Measurements from ENCODE around the gene NCSTN.

DNA sequence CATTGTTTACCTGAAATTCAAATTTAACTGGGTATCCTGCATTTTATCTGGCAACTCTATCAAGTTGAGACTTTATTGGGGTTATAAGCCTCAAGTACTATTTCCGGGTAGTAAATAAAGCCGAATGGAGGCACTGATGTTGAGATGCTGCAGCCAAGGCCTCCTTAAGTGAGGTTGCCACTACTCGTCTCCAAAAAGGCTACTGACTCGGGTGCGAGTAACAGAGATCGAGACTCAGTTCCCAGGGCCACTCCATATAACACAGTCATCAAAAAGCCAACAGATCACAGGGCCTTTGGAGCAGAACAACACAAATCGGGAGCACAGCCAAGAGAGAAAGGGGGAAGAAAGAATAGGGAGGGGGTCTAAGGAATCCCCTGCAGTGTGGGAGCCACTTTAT, 657 bp upstream of the NCSTN start:
- TF ChIP-seq, protein P1, sequence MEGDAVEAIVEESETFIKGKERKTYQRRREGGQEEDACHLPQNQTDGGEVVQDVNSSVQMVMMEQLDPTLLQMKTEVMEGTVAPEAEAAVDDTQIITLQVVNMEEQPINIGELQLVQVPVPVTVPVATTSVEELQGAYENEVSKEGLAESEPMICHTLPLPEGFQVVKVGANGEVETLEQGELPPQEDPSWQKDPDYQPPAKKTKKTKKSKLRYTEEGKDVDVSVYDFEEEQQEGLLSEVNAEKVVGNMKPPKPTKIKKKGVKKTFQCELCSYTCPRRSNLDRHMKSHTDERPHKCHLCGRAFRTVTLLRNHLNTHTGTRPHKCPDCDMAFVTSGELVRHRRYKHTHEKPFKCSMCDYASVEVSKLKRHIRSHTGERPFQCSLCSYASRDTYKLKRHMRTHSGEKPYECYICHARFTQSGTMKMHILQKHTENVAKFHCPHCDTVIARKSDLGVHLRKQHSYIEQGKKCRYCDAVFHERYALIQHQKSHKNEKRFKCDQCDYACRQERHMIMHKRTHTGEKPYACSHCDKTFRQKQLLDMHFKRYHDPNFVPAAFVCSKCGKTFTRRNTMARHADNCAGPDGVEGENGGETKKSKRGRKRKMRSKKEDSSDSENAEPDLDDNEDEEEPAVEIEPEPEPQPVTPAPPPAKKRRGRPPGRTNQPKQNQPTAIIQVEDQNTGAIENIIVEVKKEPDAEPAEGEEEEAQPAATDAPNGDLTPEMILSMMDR (IDR thresholded peaks at IDR 0.05), result no peak
- TF ChIP-seq, protein P2, sequence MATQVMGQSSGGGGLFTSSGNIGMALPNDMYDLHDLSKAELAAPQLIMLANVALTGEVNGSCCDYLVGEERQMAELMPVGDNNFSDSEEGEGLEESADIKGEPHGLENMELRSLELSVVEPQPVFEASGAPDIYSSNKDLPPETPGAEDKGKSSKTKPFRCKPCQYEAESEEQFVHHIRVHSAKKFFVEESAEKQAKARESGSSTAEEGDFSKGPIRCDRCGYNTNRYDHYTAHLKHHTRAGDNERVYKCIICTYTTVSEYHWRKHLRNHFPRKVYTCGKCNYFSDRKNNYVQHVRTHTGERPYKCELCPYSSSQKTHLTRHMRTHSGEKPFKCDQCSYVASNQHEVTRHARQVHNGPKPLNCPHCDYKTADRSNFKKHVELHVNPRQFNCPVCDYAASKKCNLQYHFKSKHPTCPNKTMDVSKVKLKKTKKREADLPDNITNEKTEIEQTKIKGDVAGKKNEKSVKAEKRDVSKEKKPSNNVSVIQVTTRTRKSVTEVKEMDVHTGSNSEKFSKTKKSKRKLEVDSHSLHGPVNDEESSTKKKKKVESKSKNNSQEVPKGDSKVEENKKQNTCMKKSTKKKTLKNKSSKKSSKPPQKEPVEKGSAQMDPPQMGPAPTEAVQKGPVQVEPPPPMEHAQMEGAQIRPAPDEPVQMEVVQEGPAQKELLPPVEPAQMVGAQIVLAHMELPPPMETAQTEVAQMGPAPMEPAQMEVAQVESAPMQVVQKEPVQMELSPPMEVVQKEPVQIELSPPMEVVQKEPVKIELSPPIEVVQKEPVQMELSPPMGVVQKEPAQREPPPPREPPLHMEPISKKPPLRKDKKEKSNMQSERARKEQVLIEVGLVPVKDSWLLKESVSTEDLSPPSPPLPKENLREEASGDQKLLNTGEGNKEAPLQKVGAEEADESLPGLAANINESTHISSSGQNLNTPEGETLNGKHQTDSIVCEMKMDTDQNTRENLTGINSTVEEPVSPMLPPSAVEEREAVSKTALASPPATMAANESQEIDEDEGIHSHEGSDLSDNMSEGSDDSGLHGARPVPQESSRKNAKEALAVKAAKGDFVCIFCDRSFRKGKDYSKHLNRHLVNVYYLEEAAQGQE (IDR thresholded peaks at IDR 0.05; ENCODE audit: insufficient read depth in 1 of 2, low read depth in 2 of 2, low read length in 1 of 2), result no peak
- TF ChIP-seq SIN3A (IDR thresholded peaks at IDR 0.05; ENCODE audit: borderline replicate concordance, insufficient read depth, low read depth, low read length) (no peak), POLR2AphosphoS5 (IDR thresholded peaks at IDR 0.05; ENCODE audit: low read depth, low read length) (no peak), TCF7L2 (IDR thresholded peaks at IDR 0.05; ENCODE audit: low read depth, low read length) (no peak)

Data from Panc1 (cell line).